ENCODE results near the gene PAX8. TPM values are rescaled to one million over a fixed set of nuclear protein-coding genes. Genes with fewer than 3 reads are reported as not detected.

Gene PAX8
- total and polyA plus RNA-seq, 10 of the 15 experiments (the other 5 are each of a cell fraction or from before 2014, with no cell fraction given): 0.16 to 2.5 (median 0.97) TPM

- ChIA-PET CTCF (interaction anchor here (0.7 to 1.3 kb wide), 3 partner anchors 27 to 143 kb away, joined by 3 read pairs; no protein-coding TSS in a partner anchor), POLR2A (no interaction called here), RAD21 (ENCODE audit: unreplicated experiment) (no interaction called here), SMC1A (ENCODE audit: uncharacterized antibody, unreplicated experiment) (interaction anchor here (0.6 to 2.0 kb wide), 3 partner anchors 8 to 93 kb away, joined by 3 to 8 read pairs (median 4); no protein-coding TSS in a partner anchor)
- WGBS (ENCODE audit: insufficient coverage, insufficient replicate concordance, low lambda C conversion rate, missing lambda C conversion rate): 1% methylated on average over 3 of the region's 3 CpGs
- no peak overlapping the region for H3K4me2 ChIP-seq (ENCODE audit: control insufficient read depth, insufficient read depth)
- ATAC-seq: no peak
- no TSS peak for BruUV-seq (replicated peaks)
- H3K36me3 ChIP-seq (ENCODE audit: control insufficient read depth in 2 of 2, insufficient read depth in 2 of 2, low read length in 1 of 2): no peaks in the 10 kb centered on the region
- H3K4me3 ChIP-seq: no peak overlapping the region
- TF ChIP-seq GABPA (IDR thresholded peaks at IDR 0.05; ENCODE audit: low read depth) (no peak), WRNIP1 (IDR thresholded peaks at IDR 0.05; ENCODE audit: borderline replicate concordance, low read depth, low read length) (no peak), POLR2AphosphoS2 (IDR thresholded peaks at IDR 0.05; ENCODE audit: low read depth, low read length) (no peak), TCF3 (IDR thresholded peaks at IDR 0.05; ENCODE audit: borderline replicate concordance, insufficient read depth, low read depth, low read length) (no peak), ZBTB11 (CRISPR knock-in tag; IDR thresholded peaks at IDR 0.05) (no peak), CHD2 (IDR thresholded peaks at IDR 0.05; ENCODE audit: borderline replicate concordance, low read depth, low read length) (no peak), RELA (IDR thresholded peaks at IDR 0.05; ENCODE audit: borderline replicate concordance, partially characterized antibody) (no peak), MEF2A (IDR thresholded peaks at IDR 0.05; ENCODE audit: insufficient read depth, low read depth, low read length) (no peak), IRF3 (IDR thresholded peaks at IDR 0.05) (no peak)
- intact Hi-C loops (cut with micrococcal nuclease; ENCODE audit: unreplicated experiment): no loop called here
- H3K4me1 ChIP-seq (ENCODE audit: control insufficient read depth, insufficient read depth, low read length): no peaks in the 10 kb centered on the region
- H3K27me3 ChIP-seq (replicated peaks in 1 of 2; ENCODE audit: control insufficient read depth in 2 of 2, insufficient read depth in 2 of 2, low read length in 1 of 2): no peaks in the 10 kb centered on the region; a peak in 2 of 4 replicates
- no peak for FAIRE-seq
- H2AFZ ChIP-seq (ENCODE audit: control insufficient read depth, low read depth, low read length): no peak overlapping the region
- no peak for DNase-seq (ENCODE audit: low read depth, low spot score)
- H3K27ac ChIP-seq (ENCODE audit: control insufficient read depth, insufficient read depth): no peak overlapping the region
- no peaks in the 10 kb centered on the region for H3K9me3 ChIP-seq (replicated peaks; ENCODE audit: control insufficient read depth, insufficient read depth, low read length)
- H3K9ac ChIP-seq (ENCODE audit: control insufficient read depth, insufficient read depth, low read length): no peak overlapping the region
- in situ Hi-C loops (cut with MboI): no loop called here
- peaks cover 5% of the 10 kb centered on the region for H3K79me2 ChIP-seq (ENCODE audit: control insufficient read depth, insufficient read depth, low read length)
- no peaks in the 10 kb centered on the region for H4K20me1 ChIP-seq (ENCODE audit: control insufficient read depth, insufficient read depth)
Measured at GRCh38 chr2:113231064-113231463, 47.7 kb downstream of the PAX8 start.

Measured in GM12878 (cell line).